GM12878 (cell line): ENCODE data around the gene ASCC3. TPM values are rescaled to one million over a fixed set of nuclear protein-coding genes. Genes with fewer than 3 reads are reported as not detected.

Source experiments
- CBX5 ChIP-seq: sonication (generic); IDR thresholded peaks from 2 replicates; pipeline ENCODE4 v1.6.1; 2016; ENCODE audit warnings: low read depth, moderate library complexity, mild to moderate bottlenecking, inconsistent platforms
- CTCF ChIP-seq, 3 experiments: IDR thresholded peaks in 2 of 3; conservative IDR thresholded peaks in 1 of 3; 2 replicates each; pipeline ENCODE4 v1.5.1; 2011; ENCODE audit warnings: low read depth in 3 of 3, low read length in 3 of 3, mild to moderate bottlenecking in 3 of 3, control low read depth in 2 of 3, moderate library complexity in 2 of 3, inconsistent platforms in 1 of 3, mixed read lengths in 1 of 3; ENCODE audit not compliant: control insufficient read depth in 2 of 3, insufficient read depth in 1 of 3; ENCODE audit errors: extremely low read depth in 1 of 3
- DPF2 ChIP-seq: fragments of 450-650 bp; IDR thresholded peaks from 2 replicates; pipeline ENCODE4 v1.6.1; 2017; ENCODE audit warnings: mild to moderate bottlenecking
- E2F4 ChIP-seq: IDR thresholded peaks from 2 replicates; pipeline ENCODE4 v1.6.1; 2012; ENCODE audit warnings: low read depth, low read length, improper control_type of control experiment
- ESRRA ChIP-seq: IDR thresholded peaks from 2 replicates; pipeline ENCODE4 v1.6.1; 2012; ENCODE audit warnings: mild to moderate bottlenecking, low read length, improper control_type of control experiment
- EZH2 ChIP-seq: IDR thresholded peaks from 2 replicates; pipeline ENCODE4 v1.6.1; 2012; ENCODE audit warnings: low read depth, mild to moderate bottlenecking, control low read depth, inconsistent platforms, low read length, borderline replicate concordance; ENCODE audit not compliant: control insufficient read depth
- HDAC2 ChIP-seq: fragments of 200-600 bp; sonication (generic); IDR thresholded peaks from 2 replicates; pipeline ENCODE4 v1.6.1; 2017
- HDAC6 ChIP-seq: fragments of 200-600 bp; sonication (generic); IDR thresholded peaks from one replicate; pipeline ENCODE4 v1.8.0; 2017; ENCODE audit warnings: antibody characterized with exemption; ENCODE audit not compliant: unreplicated experiment
- HDGF ChIP-seq: fragments of 450-650 bp; IDR thresholded peaks from 2 replicates; pipeline ENCODE4 v1.6.1; 2016; ENCODE audit warnings: antibody characterized with exemption
- MTA3 ChIP-seq: IDR thresholded peaks from 2 replicates; pipeline ENCODE4 v1.6.1; 2012; ENCODE audit warnings: low read length, inconsistent platforms, borderline replicate concordance
- POU2F2 ChIP-seq: IDR thresholded peaks from 3 replicates; pipeline ENCODE4 v1.6.1; 2011; ENCODE audit warnings: low read depth, mild to moderate bottlenecking, low read length, borderline replicate concordance
- PRDM15 ChIP-seq: fragments of 450-650 bp; formaldehyde crosslinking; IDR thresholded peaks from 2 replicates; pipeline ENCODE4 v1.4.0; 2020; ENCODE audit warnings: mild to moderate bottlenecking, moderate library complexity
- RAD51 ChIP-seq: fragments of 450-650 bp; IDR thresholded peaks from 2 replicates; pipeline ENCODE4 v1.6.1; 2016; ENCODE audit warnings: moderate library complexity, mild to moderate bottlenecking, inconsistent platforms
- SIX5 ChIP-seq: IDR thresholded peaks from 2 replicates; pipeline ENCODE4 v1.6.1; 2011; ENCODE audit warnings: mild to moderate bottlenecking, low read depth, low read length, moderate library complexity; ENCODE audit not compliant: severe bottlenecking
- SMAD1 ChIP-seq: fragments of 450-650 bp; IDR thresholded peaks from 2 replicates; pipeline ENCODE4 v1.6.1; 2018; ENCODE audit warnings: mild to moderate bottlenecking, low read depth; ENCODE audit not compliant: partially characterized antibody
- SMAD5 ChIP-seq: IDR thresholded peaks from 2 replicates; pipeline ENCODE4 v1.6.1; 2016; ENCODE audit warnings: antibody characterized with exemption, low read depth
- SUPT20H ChIP-seq: IDR thresholded peaks from 2 replicates; pipeline ENCODE4 v1.6.1; 2011; ENCODE audit warnings: low read depth, mild to moderate bottlenecking, low read length, moderate library complexity, borderline replicate concordance; ENCODE audit not compliant: control insufficient read depth
- TCF12 ChIP-seq: IDR thresholded peaks from 2 replicates; pipeline ENCODE4 v1.6.1; 2011; ENCODE audit warnings: low read depth, mild to moderate bottlenecking, low read length
- TCF7 ChIP-seq: IDR thresholded peaks from 2 replicates; pipeline ENCODE4 v1.6.1; 2014; ENCODE audit warnings: antibody characterized with exemption, borderline replicate concordance
- YBX1 ChIP-seq: fragments of 450-650 bp; IDR thresholded peaks from 2 replicates; pipeline ENCODE4 v1.6.1; 2016; ENCODE audit warnings: antibody characterized with exemption
- polyA plus RNA-seq, 11 experiments: library from polyadenylated mRNA; depleted of rRNA in 4 of 11; unstranded in 6 of 11; stranded (reverse) in 5 of 11; fragments of >200 nt; fragmentation: Nextera tagmentation in 4 of 11; fragmentation: Illumina TruSeq in 1 of 11; extraction: Ambion mirVana in 4 of 11; extraction: Trizol in 1 of 11; gene quantifications; 1 replicate in 1 of 11; 2 replicates in 10 of 11; pipeline versions ENCODE4 v1.2.1 to v1.2.3, GENCODE V29; 2011 to 2016; ENCODE audit warnings: inconsistent platforms in 2 of 11, missing spikeins in 2 of 11, low read depth in 1 of 11
- total RNA-seq, 4 experiments: library from RNA; depleted of rRNA in 3 of 4; stranded (reverse); fragments of >200 nt in 3 of 4; fragmentation: Illumina TruSeq in 1 of 4; extraction: Trizol in 1 of 4; gene quantifications; 2 replicates each; pipeline versions ENCODE4 v1.2.1 to v1.2.3, GENCODE V29; 2013 to 2021

ASCC3 gene
- total and polyA plus RNA-seq, 10 of the 15 experiments (the other 5 are each of a cell fraction or from before 2014, with no cell fraction given), result 19.9 to 76.2 (median 55.9) TPM

GRCh38 chr6:100880853-100881706 lies at the start of gene ASCC3 (continued):
- TF ChIP-seq PRDM15 (no peak), YBX1 (no peak), TCF7 (no peak), CTCF (IDR thresholded peaks at IDR 0.05 in 2 of 3, conservative IDR thresholded peaks at IDR 0.05 in 1 of 3; ENCODE audit: control insufficient read depth in 2 of 3, extremely low read depth in 1 of 3, insufficient read depth in 1 of 3, low read depth in 3 of 3, low read length in 3 of 3) (no peak), TCF12 (no peak), POU2F2 (peak; percentile 68; the same call in 1 of the 3 replicates), HDGF (peak; percentile 68; the same call in 1 of the 2 replicates), EZH2 (no peak), ESRRA (no peak), SMAD5 (peak; percentile 90), SMAD1 (no peak), SUPT20H (no peak), HDAC2 (no peak), E2F4 (no peak), RAD51 (no peak), MTA3 (no peak), CBX5 (peak; percentile 18; the same call in 1 of the 2 replicates), SIX5 (peak; percentile 19), DPF2 (peak; percentile 67), HDAC6 (peak; percentile 49)
